Erythroblast (primary cell): ENCODE data around the gene CELF2.

Source experiments
- GATA1 ChIP-seq: IDR thresholded peaks from 2 replicates; pipeline ENCODE4 v1.6.1; 2011; ENCODE audit warnings: low read depth, mild to moderate bottlenecking, control low read depth, low read length, moderate library complexity
- POLR2A ChIP-seq: IDR thresholded peaks from 2 replicates; pipeline ENCODE4 v1.6.1; 2011; ENCODE audit warnings: mild to moderate bottlenecking, low read length

- TF ChIP-seq POLR2A (no peak), GATA1 (no peak)
Observed at GRCh38 chr10:11161096-11161495, 143.4 kb downstream of the CELF2 start.
